NCI-H82 (cell line): ENCODE results near the gene IRX3.

Source experiments
- DNase-seq: peaks from one replicate; lab custom pipeline; 2025; lab: John Stamatoyannopoulos, UW

IRX3 gene

GRCh38 chr16:54286366-54287130, at the start of gene IRX3:
Gene IRX3, minus strand, starts transcription at chr16:54286787. Its CDS starts 737 bp downstream, at chr16:54286050.
- peak; percentile 58 for DNase-seq

DNA sequence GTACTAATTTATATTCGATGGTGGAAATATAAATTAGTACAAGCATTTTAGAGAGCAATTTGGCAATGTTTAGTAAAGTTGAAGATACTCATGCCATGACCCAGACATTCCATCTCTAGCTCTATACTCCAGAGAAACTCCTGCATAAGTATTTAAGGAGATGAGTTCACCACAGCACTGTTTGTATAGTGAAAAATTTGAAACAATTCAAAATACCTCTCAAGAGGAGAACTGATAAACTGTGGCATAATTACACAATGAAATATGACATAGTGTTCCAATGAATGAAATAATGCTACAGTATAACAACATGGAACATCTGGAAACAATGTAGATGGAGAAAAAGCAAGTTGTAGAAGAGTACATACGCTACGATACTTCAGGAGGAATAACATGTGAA, 48.6 kb upstream of the IRX3 start:
- no peak for DNase-seq

GRCh38 chr16:54334208-54334607, 47.6 kb upstream of the IRX3 start:
- DNase-seq = no peak

- DNase-seq = no peak
These were observed 44.8 kb upstream of the IRX3 start for GRCh38 chr16:54331241-54332002.

- DNase-seq = no peak
These were observed 41.0 kb upstream of the IRX3 start for GRCh38 chr16:54327609-54328008.

DNA sequence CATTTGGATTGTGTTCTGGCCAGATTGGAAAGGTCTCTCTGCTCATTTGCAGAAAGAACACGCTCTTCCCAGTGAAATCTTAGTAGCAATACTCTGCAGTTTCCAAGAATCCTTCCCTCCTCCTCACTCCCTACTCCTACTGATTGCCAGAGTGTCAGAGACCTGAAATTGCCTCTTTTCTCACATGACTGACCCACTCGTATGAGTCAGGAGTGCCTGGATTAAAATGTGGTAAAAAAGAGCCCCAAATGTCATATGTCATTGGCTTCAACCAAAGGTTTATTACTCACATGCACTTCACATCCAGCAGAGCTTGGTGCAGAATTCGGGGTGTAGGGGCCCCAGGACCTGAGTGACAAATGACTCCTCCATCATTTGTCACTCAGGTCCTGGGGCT, 39.7 kb upstream of the IRX3 start:
- DNase-seq = no peak

DNA sequence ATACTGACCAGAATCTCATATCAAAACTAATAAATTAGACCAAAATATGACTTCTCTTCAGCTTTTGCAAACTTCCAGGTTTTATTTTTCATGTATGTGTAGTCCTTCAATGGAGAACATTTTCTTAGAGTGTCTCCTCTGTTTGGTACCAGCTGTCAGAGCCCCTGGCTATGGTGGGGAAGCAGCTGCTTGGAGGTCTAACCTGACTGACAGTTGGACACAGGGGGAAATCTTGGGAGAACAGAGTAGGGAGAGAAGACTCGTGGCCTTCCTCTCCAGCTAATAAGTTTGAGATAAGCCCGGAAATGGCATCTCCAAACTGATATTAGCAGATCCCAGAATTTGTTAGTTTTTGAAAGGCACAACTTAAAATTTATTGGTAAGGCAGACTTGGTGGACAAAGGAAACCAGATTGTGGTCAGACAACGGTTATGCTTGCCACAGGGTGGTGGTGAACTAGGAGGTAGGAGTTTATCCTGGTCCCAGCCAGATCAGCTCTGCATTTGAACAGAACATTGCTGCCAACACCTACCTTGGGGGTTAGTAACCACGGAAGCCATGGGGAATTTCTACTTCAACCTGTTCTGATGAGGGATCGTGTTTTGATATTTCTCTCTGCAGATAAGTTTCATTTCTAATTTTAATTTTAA, 39.2 kb upstream of the IRX3 start:
- DNase-seq = no peak

GRCh38 chr16:54324716-54325115, 38.1 kb upstream of the IRX3 start:
- no peak for DNase-seq

- no peak for DNase-seq
These were observed 34.2 kb upstream of the IRX3 start for GRCh38 chr16:54320697-54321340.

- no peak for DNase-seq
These were observed 32.4 kb upstream of the IRX3 start for GRCh38 chr16:54318941-54319340.

- DNase-seq = no peak
These were observed 30.6 kb upstream of the IRX3 start for GRCh38 chr16:54317101-54317611.

- no peak for DNase-seq
These were observed 29.7 kb upstream of the IRX3 start for GRCh38 chr16:54316095-54316889.

DNA sequence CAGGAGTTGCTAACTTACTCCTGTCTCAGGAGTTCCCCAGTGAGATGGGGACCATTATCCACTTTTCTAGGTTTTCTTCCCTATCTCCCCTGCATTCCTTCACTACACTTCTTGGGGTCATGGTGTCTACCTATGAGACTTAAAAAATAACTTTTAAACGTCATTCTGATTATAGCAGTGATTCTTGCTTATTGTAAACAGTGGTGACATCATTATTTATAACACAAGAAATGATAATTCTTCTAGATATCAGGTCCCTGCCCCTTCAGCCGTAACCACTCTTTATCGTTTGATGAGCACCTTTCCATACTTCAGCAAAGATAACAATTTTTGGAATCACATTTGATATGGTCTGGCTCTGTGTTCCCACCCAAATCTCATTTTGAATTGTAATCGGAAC, 27.2 kb upstream of the IRX3 start:
- no peak for DNase-seq

DNA sequence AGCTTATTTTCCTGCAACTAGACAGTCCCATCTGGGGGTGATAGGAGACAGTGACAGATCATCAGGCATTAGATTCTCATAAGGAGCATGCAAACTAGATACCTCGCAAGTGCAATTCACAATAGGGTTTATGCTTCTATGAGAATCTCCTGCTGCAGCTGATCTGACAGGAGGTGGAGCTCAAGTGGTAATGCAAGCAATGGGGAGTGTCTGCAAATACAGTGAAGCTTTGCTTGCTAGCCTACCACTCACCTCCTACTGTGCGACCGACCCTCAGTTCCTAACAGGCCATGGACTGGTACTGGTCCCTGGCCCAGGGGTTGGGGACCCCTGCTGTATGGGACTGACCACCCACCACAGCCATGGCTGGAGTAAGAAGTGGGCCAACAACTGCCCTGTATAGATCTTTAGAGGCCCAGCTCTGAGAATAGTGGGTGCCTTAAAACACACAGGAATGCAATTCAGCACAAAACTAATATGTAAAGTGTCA, 26.0 kb upstream of the IRX3 start:
- no peak for DNase-seq

DNA sequence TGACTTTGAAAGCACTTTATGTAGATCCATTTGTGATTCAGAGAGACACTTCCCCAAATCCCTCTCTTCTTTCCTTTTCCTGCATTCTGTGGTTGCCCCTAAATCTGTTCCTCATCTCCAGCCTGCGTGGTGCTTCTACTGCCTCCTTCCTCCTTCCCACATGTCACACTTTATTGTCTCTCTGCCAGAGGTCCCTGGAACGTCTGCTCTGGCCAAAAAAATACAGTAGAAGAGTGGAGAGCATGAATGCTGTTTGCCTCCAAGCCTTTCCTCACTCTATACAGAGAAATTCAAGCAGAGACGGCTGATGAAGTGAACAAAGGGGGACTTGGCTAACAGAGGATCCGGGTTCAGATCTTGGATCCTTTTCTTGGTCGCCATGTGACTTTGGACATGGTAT, 22.8 kb upstream of the IRX3 start:
- DNase-seq = no peak

DNA sequence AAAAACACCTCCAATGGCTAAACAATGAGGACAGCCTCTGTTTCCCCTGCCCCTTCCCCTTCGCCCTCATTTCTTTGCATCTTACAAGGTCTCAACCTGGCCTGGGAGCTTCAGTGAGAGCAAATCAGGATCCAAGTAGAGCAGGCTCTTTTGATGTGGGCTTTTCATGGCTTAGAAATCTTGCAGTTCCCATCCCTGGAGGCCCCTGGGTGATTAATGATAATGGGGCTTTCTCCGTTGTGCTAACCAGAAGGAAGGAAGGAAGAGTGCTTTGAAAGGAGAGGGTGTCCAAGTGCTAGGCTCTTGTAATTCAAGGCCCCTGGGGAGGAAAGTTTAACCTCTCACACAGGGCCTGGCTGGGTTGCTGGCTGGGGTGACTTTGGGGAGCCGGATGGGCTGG, 18.5 kb upstream of the IRX3 start:
- DNase-seq = no peak

GRCh38 chr16:54303613-54304012, 17.0 kb upstream of the IRX3 start:
- no peak for DNase-seq

GRCh38 chr16:54297154-54297553, 10.6 kb upstream of the IRX3 start:
- DNase-seq = no peak

DNA sequence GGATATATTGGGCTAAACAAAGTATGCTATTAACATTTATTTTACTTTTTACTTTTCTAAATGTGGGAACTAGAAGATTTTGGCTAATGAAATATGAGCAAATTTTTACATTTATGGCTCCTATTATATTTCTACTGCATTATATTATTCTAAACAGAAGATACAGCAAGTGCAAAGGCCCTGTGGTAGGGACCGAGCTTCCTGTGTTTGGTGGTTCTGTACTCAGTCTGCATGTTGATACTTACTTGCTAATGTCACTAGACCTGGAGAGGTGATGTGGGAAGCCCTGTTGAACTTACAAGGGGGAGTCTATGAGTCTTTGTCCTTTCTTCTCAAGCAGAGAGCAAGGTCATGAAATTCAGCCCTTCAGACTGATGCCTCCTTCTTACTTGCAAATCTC, 10.0 kb upstream of the IRX3 start:
- no peak for DNase-seq

- DNase-seq = no peak
These were observed 5.3 kb upstream of the IRX3 start for GRCh38 chr16:54291656-54292487.
